Measurements from ENCODE around the gene ATP8B4.

ATP8B4 gene

DNA sequence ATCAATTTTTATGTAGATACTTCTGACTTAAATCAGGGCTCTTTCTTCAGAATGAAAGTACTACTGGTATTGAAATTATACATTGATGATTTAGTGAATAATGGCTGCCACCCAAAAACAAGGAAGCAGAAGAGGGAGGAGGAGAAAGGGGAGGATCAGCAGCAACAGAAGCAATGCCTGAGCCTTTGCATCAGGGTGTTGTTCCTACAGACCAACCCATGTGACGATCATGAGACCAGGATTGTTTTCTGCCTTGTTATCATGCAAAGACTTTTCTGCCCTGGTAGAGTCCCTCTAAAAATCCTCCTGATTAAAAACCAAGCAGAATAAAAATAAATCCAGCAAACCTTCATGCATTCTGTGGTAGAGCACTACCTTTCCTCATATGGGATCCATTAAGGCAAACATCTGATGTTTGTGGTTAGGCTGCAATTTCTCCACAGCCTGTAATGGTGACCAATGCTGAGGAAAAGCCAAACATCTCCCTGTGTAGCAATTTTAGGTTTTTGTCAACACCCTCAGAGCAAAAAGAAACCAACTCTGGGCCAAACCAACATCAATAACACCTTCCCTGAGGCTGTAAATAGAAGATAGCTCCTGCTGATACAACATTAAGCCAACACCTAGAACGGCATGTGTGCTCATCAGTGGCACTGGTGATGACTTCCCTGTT, 191.7 kb downstream of the ATP8B4 start:
- DNase-seq (ENCODE audit: low read depth), result no peak

DNA sequence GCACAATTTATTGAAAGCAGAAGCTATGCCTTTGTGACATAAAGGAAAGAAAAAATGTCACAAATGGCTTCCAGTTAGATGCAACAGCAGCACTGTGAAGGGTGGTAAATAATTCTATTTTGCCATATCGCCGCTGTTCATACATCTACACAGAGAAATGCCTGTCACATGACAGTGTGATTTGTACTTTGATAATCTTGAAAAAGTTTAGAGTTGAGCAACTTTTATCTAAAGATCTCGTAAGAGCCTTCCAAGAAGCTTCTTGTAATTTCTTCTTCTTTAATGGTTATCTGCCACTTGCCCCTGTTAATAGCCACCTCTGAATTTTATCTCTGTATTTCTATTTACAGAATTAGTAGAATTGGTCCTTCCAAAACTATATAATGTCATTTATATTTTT, 192.3 kb downstream of the ATP8B4 start:
- DNase-seq (ENCODE audit: low read depth), result no peak

DNA sequence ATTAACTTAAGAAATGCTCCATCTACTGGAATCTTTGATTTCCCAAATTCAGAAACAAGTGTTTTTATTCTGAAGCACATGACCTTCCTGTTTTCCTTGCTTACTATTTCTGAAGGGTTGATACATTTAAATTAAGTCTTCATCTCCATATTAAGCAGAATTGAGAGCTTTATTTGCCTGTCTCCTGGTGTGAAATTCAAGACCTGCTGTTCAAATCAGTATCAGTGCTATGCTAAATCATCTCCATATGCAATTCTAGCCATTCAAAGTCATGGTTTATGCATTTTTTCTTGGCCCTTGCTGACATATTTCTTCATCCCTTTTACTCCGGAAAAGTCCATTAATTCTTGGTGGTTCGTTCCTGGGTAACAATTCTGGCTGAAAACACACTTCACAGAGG, 195.4 kb downstream of the ATP8B4 start:
- DNase-seq (ENCODE audit: low read depth), result no peak

DNA sequence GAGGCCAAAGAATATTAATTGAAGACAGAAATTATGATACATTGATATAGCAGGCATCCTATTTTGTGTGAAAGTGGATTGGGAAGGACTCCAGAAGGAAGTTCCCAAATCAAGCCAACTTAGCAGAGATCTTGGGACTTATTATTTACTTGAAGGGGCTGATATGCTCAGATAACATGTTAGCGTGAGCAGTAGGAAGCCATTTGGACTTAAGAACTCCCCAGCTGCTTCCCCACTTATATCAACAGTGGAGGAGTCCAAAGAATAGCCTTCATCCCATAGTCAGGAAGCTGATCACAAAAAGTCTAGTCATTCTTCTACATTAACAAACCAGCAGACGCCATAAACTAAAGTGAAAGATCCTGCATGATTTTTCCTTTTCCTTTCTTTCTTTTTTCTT, 200.0 kb downstream of the ATP8B4 start:
- DNase-seq (ENCODE audit: low read depth), result no peak

DNA sequence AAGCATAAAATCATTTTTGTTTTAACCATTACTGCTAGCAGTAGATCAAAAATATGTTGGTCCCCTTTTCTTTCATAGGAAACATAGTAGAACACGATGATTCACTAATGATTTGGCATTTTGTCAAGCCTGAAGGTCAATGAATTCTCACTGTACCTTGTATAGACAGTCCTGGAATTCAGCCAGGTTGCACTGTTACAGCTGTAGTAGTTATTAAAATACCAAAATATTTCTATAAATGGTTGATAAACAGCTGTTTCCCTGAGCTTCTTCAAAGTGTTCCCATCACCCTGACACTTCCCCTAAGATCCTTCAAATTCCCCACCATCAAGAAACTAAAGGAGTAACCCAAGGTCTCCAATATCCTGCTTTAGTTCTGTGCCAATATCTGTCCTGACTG, 200.9 kb downstream of the ATP8B4 start:
- no peak for DNase-seq (ENCODE audit: low read depth)

DNA sequence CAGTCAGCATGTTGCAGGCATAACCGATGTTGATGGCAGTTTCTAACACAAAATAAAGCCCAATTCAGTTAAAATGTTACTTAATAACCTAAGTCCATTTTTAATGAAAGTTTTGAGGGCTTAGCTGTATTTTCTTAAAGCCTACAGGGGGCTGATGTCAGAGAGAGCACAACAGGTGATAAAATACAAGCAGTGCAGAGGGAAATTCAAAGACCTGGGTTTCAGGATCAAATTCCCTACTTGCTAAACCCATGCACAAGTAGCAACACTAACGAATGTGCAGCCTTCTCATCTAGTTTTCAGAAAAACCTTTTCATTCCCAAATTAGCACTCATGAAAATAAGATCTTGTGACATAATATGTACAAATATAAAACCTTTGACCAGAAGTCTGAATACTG, 202.0 kb downstream of the ATP8B4 start:
- no peak for DNase-seq (ENCODE audit: low read depth)

DNA sequence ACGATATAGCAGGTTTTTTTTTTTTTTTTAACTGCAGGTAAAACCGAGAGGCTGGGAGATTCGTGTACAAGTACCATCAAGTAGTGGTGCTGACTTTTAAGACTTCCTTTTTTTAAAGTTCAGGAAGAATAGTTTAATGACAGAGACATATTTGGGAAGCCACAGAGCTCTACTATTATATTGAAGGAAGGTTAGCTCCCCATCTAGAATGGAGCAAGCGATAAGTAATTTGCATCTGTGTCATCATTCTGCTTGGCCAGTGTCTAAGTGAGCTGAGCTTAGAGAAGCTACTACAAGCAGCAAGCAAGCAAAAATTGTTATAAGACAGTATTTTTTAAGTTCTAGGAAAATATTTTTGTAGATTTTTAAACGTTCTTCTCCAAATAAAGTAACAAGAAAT, 203.2 kb downstream of the ATP8B4 start:
- DNase-seq (ENCODE audit: low read depth), result no peak

DNA sequence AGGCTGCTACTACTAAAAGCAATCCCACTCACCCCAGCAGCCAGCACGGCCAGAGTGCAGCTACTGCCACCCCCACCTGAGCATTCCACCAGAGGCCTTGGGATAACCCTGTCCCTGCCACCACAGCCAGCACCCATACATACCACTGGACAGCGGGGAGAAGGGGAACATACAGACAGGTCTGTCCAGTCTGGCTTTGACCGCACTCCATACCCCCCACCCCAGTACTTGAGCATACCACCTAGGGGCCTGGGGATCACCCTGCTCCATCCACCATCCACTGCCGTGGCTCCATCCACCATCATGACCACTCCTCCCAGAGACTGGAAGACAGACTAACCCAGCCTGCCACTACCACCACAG, 210.1 kb downstream of the ATP8B4 start:
- DNase-seq (ENCODE audit: low read depth), result no peak

DNA sequence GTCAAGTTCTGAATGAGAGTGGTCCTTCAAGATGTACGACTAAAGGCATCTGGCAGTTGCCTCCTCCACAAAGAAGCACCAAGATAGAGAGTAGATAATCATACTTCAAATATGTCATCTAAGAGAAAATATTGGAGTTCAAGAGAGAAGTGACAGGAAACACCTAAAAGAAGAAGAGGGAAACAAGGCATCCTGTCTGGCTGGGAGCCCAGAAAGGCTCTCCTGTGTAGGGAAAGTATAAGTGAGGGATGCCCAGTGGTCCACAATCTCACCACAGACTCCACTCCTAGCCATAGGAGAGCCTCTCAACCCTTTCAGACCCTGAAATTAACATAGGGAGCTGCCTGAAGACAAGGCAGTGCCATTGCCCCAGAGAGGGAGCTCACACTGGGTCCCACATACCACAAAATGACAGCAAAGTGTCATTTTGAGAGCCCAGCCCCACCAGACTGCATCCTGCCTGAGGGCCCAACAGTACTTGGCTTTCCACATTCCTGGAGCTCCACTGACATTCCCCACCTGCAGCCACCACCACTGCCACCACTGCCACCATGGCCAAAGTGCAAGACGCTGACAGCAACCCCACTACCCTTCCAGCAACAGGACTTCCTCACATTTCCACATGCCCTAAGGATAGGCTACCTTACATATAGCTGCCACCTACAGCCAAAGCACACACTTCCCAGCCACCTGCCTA, 210.6 kb downstream of the ATP8B4 start:
- no peak for DNase-seq (ENCODE audit: low read depth)

DNA sequence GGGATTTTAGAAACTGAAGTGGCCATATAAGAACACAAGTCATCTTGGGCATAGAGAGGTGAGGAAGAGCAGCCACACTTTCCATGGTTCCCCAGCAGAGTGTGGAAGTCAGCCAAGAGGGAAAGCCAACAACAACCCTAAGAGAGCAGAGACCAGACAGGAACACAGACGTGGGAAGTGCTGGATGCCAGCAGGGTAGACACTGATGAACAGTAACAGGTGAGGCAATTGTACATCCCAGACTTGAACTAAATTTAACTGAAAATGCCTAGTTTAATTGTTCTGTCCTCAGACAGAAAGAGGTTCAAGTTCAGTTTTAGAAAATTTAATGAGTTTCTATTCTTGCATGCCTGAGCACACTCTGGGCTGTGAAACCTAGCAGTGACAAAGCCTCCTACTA, 212.1 kb downstream of the ATP8B4 start:
- no peak for DNase-seq (ENCODE audit: low read depth)

DNA sequence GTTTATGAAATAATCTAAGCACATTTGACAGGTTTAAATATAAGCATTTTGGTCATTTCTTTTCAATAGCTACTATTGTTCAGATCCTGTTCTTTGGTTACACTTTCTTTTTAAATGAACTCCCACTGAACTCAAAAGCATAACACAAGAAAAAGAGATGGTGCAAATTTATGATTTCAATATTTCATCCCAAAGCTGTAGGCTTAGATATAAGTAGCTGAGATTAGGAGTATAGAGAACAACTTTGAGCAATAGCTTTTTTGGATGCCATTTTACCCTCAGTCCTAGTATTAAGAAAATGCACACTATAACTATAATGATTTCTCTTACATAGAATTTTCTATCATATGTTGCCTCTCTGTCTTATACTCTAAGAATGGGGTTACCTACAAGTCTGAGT, 213.8 kb downstream of the ATP8B4 start:
- no peak for DNase-seq (ENCODE audit: low read depth)

DNA sequence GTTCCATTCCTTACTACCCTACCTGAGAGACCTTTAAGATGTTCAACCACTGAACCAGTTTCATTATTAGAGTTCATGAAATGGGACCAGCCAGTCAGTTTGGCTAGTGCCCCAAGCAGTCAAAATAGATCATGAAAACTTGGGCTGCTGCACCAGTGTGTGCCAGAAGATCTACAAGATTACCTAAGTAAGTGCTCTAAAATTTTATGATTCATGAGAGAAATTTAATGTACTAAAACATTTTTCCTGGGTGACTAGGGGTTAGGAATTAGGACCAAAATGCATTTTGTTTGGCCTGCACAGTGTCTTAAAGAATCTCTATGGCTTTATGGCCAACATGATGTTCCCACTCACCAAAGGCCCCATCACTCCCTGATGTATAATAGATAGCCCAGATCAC, 214.7 kb downstream of the ATP8B4 start:
- DNase-seq (ENCODE audit: low read depth), result no peak

DNA sequence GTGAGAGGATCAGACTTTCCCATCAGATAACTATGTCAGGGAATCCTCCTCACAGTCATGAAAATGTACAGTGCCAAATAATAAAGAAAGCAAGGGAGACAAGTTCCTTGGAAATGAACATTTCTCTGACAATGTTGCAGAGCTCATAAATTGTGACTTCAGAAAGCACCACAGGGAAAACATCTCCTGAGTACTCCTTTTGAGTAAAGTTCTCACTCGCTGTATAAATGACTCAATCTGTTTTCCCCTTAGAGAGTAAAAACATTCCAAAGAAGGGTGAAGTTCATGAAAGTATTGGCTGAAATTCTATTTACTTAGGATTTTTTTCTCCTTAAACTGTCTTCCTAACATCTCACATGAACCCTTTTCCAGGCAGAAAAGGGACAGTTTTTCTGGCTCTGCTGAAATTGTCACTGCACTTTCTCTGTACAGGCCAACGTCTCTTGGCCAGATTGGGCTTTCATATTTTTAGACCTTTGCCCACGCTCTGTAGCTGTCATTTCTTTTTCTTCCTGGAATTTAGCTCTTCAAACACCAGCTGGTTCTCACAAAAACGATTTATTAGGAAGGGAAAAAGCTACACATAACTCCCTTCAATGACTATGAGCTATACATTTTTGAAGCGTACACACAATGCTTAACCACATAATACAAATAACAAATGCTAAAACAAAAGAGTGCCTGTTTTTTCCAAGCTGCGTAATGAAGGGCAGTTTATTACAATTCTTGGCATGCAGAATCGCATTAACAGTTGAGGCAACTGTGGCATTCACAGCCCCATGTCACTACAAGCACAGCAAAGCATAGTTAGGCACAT, 216.1 kb downstream of the ATP8B4 start:
- DNase-seq (ENCODE audit: low read depth), result no peak

DNA sequence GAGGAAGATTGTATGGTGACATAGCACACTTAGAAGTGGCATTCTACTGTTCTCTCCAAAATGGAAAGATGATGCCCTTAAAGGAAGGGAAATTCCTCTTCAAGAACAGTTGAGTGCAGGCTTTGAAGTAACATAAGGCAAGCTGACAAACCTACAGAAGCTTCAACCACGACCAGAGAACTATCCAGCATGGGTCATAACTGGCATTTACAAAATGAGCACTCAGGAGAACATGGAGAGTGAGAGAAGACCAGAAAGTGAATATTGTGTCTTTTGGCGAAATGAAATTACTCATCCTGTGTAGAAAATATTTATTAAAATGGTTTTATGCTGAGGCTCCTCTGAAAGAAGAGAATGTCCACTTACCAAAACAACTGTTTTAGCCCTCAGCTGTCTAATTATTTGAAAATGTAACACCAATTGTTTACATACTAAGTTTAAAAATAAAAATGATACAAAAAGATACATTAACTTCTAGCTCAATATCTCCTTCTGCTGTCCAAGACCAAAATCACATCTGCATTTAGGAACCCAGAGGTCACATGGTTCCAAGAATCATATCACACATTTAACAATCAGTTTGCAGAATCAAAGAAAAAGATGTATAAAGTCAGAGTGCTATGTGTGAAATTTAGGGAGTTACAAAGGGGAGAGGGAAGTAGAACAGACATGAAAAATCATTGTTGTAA, 216.9 kb downstream of the ATP8B4 start:
- DNase-seq (ENCODE audit: low read depth), result no peak

DNA sequence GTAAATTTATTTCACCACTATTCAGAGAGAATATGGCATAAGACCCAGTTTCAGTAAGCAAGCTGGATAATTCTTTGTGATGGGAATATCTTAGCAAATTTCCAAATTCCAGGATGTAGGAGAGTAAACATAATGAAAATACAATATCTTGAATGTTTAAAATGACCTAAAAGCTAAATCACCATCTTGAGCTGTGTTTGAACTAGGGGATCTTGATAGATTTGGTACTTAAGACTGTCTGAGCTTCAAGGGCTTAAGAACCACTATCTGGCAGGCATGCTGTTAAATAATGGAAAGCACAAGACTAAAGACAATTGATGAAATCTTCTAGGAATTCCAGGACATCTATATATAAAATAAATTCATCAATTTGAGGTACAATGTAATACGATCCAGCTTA, 217.7 kb downstream of the ATP8B4 start:
- no peak for DNase-seq (ENCODE audit: low read depth)

DNA sequence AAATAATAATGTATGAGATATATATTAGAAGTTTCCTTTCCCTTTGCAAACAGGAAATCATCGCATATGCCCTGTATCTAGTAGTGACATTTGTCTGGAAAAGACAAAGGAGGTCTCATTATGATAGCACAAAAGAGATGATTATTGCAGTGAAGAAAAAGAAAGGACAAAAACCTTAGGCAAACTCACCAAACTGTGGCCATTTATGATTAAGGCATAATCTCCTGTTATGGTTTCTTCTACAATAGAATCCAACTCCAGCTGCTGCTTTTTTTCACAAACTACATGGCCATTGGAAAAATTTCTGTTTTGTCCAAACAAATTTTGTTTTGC, 218.2 kb downstream of the ATP8B4 start:
- DNase-seq (ENCODE audit: low read depth), result no peak

DNA sequence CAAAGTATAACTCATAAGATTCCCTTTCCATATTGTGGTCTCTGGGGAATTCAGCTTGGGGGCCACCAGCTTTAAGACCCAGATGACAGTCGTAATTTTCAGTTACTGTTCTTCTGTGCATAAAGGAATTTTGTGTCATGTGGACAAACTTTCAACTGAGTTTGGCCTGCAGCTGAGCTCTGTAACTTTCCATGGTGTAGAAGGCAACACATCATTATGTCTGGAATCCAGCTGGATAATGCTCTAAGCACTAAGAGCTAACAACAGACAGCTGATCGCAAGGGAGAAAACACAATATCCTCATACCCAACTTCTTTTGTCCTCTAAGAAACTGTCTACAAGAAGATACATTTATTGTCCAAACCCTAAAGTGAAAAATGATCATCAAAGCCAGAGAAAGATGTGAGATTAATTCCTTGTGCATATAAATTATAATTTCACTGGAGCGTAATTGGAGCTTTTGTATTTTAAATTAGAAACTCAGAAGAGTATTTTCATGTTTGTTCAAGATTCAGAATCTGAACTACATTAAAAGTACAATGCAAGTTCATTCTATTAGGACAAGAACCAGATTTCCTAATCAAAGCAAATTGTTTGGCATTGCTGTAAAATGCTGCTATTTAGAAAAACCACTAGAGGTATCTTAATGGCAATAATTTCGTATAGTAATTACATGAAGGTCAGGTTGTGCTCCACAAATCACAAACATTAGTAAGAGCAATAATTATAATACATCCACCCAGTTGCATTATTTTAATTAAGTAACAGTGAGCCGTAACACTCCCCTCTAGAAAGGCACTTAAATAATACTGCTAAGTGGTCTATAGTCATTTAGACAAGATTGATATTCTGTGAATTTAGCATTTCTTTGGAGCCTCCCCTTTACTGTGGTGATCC, 218.8 kb downstream of the ATP8B4 start:
- no peak for DNase-seq (ENCODE audit: low read depth)

DNA sequence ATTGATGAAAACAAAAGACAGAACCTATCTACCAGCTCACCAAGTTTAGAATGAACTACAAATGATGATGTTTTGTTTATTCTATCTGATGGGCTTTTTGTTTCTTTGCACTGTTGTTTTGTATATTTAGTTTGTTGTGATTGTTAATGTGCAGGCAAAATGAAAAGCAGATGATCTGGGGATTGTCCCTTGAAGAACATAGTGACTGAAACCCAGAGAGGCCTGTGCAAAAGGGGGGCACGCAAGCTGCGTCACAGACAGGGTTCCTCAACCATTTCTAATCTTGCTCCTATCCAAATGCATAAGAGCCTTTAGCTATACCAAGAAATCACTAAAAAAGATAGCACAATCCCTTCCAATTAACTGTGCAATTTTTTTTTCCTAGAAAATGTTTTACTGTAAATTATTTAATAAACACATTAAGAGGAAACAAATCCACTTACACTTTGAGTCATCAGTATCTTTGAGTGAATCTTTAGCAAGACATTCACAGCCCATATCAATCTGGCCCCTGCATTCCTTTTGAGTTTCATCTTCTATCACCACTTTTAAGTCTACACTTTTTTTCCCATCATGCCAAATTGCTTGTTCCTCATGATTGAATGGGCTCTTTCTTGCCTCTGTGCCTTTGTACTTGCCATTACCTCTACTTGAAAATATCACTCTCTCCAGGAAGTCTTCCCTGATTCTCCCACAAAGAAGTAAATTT, 220.3 kb downstream of the ATP8B4 start:
- no peak for DNase-seq (ENCODE audit: low read depth)

DNA sequence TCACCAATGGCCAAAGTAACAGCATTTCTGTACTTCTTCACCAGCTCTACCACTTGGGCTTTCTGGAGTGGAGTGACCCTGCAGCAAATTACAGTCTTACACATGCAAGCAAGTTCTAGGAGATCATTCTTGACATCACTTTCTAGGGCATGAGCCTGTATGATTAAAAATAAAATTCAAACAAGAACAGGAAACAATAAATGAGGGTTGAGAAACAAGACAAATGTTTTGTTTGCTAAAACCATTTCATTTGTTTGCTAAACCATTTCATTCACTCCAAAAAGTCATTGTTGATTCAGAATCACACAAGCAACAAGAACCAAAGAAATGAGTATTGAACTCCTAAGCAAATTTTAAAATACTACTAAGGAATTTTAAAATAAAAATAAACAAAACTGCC, 220.9 kb downstream of the ATP8B4 start:
- no peak for DNase-seq (ENCODE audit: low read depth)

DNA sequence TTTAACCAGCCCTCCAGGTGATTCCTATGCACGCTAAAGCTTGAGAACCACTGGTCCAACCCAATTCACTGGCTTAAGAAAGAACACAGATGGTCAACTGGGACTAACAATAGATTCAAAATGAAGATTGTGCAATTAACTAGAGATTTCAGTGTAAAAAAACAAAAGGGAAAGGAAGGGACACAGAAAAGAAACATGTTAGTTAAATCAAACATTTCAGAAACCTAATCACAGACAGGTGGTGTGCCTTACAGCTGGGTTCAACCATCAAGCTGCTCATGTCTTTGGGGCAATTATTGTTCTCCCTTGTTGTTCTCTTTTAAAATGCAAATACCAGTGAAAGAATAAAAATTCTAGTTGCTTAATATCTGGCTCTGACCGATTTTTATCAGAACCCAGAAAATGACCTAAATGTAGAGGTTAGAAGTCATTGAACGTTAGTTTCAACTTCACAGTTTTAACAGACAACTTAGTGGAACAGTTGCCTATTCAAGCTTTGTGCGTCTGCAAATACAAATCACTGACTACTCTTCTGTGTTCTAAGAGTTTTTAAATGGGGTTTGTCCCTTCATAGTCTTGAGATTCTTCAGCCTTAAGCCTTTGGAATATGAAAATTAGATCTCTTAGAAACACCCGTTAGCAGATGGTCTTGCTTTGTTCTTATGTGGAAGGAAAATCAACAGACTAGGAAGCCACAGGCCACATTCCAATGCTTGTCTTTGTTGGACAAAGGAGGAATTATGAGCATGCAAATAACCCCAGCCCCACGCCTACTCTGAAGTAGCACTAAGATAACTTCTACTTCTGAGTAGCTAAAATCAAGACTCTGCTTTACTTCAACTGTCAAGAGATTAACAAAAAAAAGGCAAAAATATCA, 223.4 kb downstream of the ATP8B4 start:
- no peak for DNase-seq (ENCODE audit: low read depth)
